GM18520 (cell line): ENCODE data around the gene TSHZ1.
"Not testable (repeated sequence)": the region's sequence is repeated elsewhere in the genome, so short reads cannot be mapped to it uniquely, and the experiment has no call there.

ENCODE experiments used
- ATAC-seq: cut with Tn5 transposase; IDR thresholded peaks from one replicate; pipeline ENCODE4 v1.9.1; 2021; ENCODE audit not compliant: unreplicated experiment

The TSHZ1 gene

GRCh38 chr18:75179819-75180600 lies 30.6 kb upstream of the TSHZ1 start:
- no peak for ATAC-seq

DNA sequence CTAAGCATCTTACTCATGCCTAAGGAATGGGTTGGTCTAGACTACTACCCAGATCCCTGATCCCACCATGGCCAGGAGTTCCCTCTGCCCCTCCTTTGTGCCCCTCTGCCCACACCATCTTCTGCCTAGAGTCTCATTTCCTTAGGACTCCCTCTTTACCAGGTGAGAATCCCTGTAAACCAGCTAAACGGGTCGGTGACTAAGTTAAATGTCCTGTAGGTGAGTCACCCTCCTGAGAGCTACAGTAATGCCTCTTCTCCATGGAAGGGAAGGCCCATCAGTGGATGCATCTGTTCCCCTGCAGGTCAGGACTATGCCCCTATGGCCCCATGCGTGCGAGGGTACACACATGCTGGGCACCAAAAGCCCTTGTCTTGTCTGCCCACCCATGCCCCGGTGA lies 27.1 kb upstream of the TSHZ1 start:
- ATAC-seq = no peak

- ATAC-seq = no peak
These were observed 26.6 kb upstream of the TSHZ1 start for GRCh38 chr18:75183973-75184493.

DNA sequence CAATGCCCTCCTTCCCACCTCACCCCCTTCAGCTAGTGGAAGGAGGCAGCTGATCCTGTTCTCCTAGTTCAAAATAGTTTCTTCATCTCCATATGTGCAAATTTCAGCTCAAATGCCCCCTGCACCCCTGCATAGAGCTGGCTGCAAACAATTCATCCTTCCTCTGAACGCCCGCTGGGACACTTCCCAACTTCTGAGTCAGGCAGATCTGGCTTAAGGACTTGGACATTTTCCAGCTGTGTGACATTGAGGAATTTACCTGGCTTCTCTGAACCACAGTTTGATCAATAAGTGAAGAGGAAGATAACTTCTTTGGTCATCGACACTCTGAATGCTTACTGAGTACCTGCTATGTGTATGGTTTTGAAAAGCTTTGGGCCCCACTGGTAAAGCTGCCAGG lies 25.1 kb upstream of the TSHZ1 start:
- no peak for ATAC-seq

GRCh38 chr18:75187702-75188101 lies 22.9 kb upstream of the TSHZ1 start:
- ATAC-seq = not testable (repeated sequence)

DNA sequence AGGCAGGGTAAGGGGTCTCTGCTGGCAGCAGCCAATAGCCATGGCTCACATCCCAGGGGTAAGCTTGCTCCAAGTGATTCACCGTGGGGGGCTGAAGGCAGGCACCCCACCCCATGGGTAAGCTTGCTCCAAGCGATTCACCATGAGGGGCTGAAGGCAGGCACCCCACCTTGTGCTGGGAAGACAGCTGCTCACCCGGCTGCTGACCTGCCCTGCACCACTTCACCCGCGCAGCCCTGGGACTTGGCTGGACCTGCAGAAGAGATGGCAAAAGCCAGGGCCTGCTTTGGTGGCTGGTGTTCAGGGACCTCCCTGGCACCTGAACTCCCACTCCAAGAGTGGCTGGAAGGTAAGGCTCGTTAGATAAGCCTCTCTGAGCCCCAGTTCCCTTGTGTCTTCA lies 20.9 kb upstream of the TSHZ1 start:
- no peak for ATAC-seq

DNA sequence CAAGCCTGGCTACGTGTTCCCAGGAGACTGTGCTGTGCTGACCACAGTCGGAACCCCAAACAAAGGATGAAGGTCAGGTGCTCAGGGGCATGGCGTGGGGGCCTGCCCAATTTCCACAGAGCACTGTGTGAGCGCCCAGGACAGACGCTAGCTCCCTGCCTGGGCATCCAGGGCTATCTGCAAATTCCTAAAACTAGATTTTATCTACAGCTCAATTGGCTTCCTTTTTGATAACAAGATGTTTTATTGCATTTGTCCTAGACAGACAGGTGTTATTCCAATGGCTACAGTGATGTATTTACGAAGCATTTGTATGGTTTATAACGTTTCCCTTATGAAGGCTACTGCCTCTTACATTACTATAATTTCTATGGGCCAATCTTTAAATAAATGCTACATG lies 17.7 kb upstream of the TSHZ1 start:
- ATAC-seq = no peak

- ATAC-seq = no peak
These were observed 12.6 kb upstream of the TSHZ1 start for GRCh38 chr18:75198036-75198435.

- no peak for ATAC-seq
These were observed 11.3 kb upstream of the TSHZ1 start for GRCh38 chr18:75199327-75199726.

DNA sequence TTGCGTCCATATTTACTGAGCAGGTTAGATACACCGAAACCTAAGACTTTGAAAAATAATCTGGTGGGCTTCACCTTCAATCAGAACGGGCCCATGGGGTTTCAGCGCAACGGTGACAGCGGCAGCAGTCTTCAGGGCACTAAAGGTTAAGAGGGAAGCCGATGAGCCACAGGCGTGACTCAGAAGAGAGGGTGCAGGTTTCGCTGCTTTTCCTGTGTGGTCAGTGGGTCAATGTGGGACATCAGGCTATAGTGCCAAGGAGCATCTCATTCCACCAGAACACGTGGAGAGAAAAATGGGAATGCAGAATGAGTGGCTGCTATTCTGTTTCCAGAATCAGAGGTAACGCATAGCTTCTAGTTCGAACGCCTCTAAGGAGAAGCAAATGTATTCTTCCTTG lies 10.5 kb upstream of the TSHZ1 start:
- no peak for ATAC-seq

- no peak for ATAC-seq
These were observed 9.9 kb upstream of the TSHZ1 start for GRCh38 chr18:75200605-75201280.

GRCh38 chr18:75201282-75202270 lies 9.0 kb upstream of the TSHZ1 start:
- no peak for ATAC-seq

GRCh38 chr18:75202696-75203365 lies 7.8 kb upstream of the TSHZ1 start:
- ATAC-seq = no peak

- no peak for ATAC-seq
These were observed 7.0 kb upstream of the TSHZ1 start for GRCh38 chr18:75203416-75204268.

DNA sequence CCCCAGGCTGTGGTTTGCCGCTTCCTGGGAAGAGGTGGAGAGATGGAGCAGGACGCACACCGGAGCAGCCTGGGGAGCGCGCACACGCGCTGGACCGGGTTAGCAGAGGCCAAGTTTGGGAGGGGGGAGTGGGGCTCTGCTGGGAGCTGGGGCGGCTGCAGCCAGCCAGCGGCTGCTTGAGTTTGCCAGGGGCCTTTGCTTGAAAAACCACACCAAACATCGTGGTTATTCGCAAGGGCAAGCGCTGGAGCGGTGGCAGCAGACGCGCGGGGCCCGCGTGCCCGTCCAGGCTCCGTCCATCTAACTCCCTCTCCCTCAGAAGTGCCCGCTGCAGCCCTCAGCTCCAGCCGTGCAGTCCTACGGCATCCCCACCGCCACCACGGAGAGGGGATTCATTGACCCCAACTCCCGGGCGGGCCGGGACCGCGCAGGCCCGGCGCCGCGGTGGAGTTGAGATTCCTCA lies 6.3 kb upstream of the TSHZ1 start:
- no peak for ATAC-seq

GRCh38 chr18:75204732-75205513 lies 5.7 kb upstream of the TSHZ1 start:
- ATAC-seq = no peak

- no peak for ATAC-seq
These were observed 5.0 kb upstream of the TSHZ1 start for GRCh38 chr18:75205514-75206132.
